GM10847 (cell line): ENCODE measurements around the gene FMNL2.

Experiments used
- POLR2A ChIP-seq: IDR thresholded peaks from 2 replicates; pipeline ENCODE4 v1.6.1; 2011; ENCODE audit not compliant: insufficient read length; ENCODE audit errors: extremely low read depth

Gene FMNL2

GRCh38 chr2:152607793-152608300 is 272.9 kb downstream of the FMNL2 start:
- TF ChIP-seq POLR2A: no peak

- no peak for TF ChIP-seq POLR2A
Observed at GRCh38 chr2:152609154-152609553, 274.2 kb downstream of the FMNL2 start.

GRCh38 chr2:152609699-152610098 is 274.7 kb downstream of the FMNL2 start:
- no peak for TF ChIP-seq POLR2A

- TF ChIP-seq POLR2A: no peak
Observed at GRCh38 chr2:152611458-152612231, 276.7 kb downstream of the FMNL2 start.

- no peak for TF ChIP-seq POLR2A
Observed at GRCh38 chr2:152613235-152613634, 278.3 kb downstream of the FMNL2 start.

- TF ChIP-seq POLR2A: no peak
Observed at GRCh38 chr2:152615177-152615576, 280.2 kb downstream of the FMNL2 start.

- no peak for TF ChIP-seq POLR2A
Observed at GRCh38 chr2:152617456-152618192, 282.6 kb downstream of the FMNL2 start.

- TF ChIP-seq POLR2A: no peak
Observed at GRCh38 chr2:152618193-152618564, 283.2 kb downstream of the FMNL2 start.

GRCh38 chr2:152620208-152620607 is 285.2 kb downstream of the FMNL2 start:
- TF ChIP-seq POLR2A: no peak

- no peak for TF ChIP-seq POLR2A
Observed at GRCh38 chr2:152620985-152621384, 286.0 kb downstream of the FMNL2 start.

- TF ChIP-seq POLR2A: no peak
Observed at GRCh38 chr2:152622219-152622618, 287.2 kb downstream of the FMNL2 start.

GRCh38 chr2:152623076-152623740 is 288.2 kb downstream of the FMNL2 start:
- no peak for TF ChIP-seq POLR2A

GRCh38 chr2:152623775-152624174 is 288.8 kb downstream of the FMNL2 start:
- no peak for TF ChIP-seq POLR2A

GRCh38 chr2:152624805-152625204 is 289.8 kb downstream of the FMNL2 start:
- no peak for TF ChIP-seq POLR2A

GRCh38 chr2:152626911-152627339 is 292.0 kb downstream of the FMNL2 start:
- TF ChIP-seq POLR2A: no peak
